Naive thymus-derived CD4-positive, alpha-beta T cell (primary cell): ENCODE measurements around the gene DOK1. TPM values are rescaled to one million over a fixed set of nuclear protein-coding genes. Genes with fewer than 3 reads are reported as not detected.
A peak's percentile ranks its signal among the peaks of the same experiment; 100 is the strongest.

Experiments used
- ATAC-seq: fragments of 150-1000 bp; cut with Tn5 transposase; 2 replicates; pipeline ENCODE4 v1.10.0; 2021; ENCODE audit warnings: mild to moderate bottlenecking, moderate library complexity
- CTCF ChIA-PET: fragments of 350-600 bp; sonication (Branson Sonifier 250); formaldehyde crosslinking; loops from one replicate; lab custom pipeline; 2021; ENCODE audit warnings: antibody characterized with exemption; lab: Charles Lee
- POLR2A ChIA-PET: fragments of 350-600 bp; sonication (Branson Sonifier 250); formaldehyde crosslinking; loops from one replicate; lab custom pipeline; 2021; ENCODE audit warnings: antibody characterized with exemption, inconsistent platforms; lab: Charles Lee
- DNase-seq, 9 donors: peaks; one replicate each; pipeline versions ENCODE4 v3.0.0 to v3.0.0-alpha.2; 2020 to 2022; ENCODE audit warnings: mixed read lengths in 1 of 9
- H3K27ac ChIP-seq: one replicate; pipeline ENCODE4 v1.7.0; 2013; ENCODE audit warnings: mild to moderate bottlenecking, low read depth, low read length, moderate library complexity
- H3K27me3 ChIP-seq, 2 donors: one replicate each; pipeline ENCODE4 v1.7.0; 2013; ENCODE audit warnings: low read length in 2 of 2, mild to moderate bottlenecking in 2 of 2, moderate library complexity in 2 of 2; ENCODE audit not compliant: control insufficient read depth in 2 of 2, insufficient read depth in 2 of 2
- H3K36me3 ChIP-seq, 3 experiments: 1 replicate in 2 of 3; 2 replicates in 1 of 3; pipeline ENCODE4 v1.7.0; 2013; ENCODE audit warnings: low read length in 3 of 3, mild to moderate bottlenecking in 3 of 3, moderate library complexity in 1 of 3; ENCODE audit not compliant: insufficient read depth in 3 of 3, control insufficient read depth in 2 of 3
- H3K4me1 ChIP-seq, 2 donors: one replicate each; pipeline ENCODE4 v1.7.0; 2013; ENCODE audit warnings: low read length in 2 of 2, mild to moderate bottlenecking in 2 of 2, moderate library complexity in 1 of 2; ENCODE audit not compliant: control insufficient read depth in 2 of 2, insufficient read depth in 2 of 2
- H3K4me3 ChIP-seq: 2 replicates; pipeline ENCODE4 v1.7.0; 2013; ENCODE audit warnings: mild to moderate bottlenecking, low read length
- H3K9me3 ChIP-seq, 3 experiments: 1 replicate in 2 of 3; 2 replicates in 1 of 3; pipeline ENCODE4 v1.7.0; 2013; ENCODE audit warnings: low read length in 3 of 3; ENCODE audit not compliant: control insufficient read depth in 2 of 3
- H3K27ac Mint-ChIP-seq, 9 donors: one replicate each; pipeline ENCODE4 v1.8.0; 2020 to 2022; ENCODE audit warnings: mixed read lengths in 9 of 9, mild to moderate bottlenecking in 8 of 9, moderate library complexity in 5 of 9, inconsistent platforms in 2 of 9
- H3K27me3 Mint-ChIP-seq, 5 donors: one replicate each; pipeline ENCODE4 v1.8.0; 2021 to 2022; ENCODE audit warnings: mixed read lengths in 5 of 5, mild to moderate bottlenecking in 1 of 5
- H3K36me3 Mint-ChIP-seq, 5 donors: one replicate each; pipeline ENCODE4 v1.8.0; 2020 to 2022; ENCODE audit warnings: mixed read lengths in 5 of 5, mild to moderate bottlenecking in 3 of 5, inconsistent platforms in 1 of 5
- H3K4me1 Mint-ChIP-seq, 7 donors: one replicate each; pipeline ENCODE4 v1.8.0; 2020 to 2022; ENCODE audit warnings: mixed read lengths in 7 of 7, mild to moderate bottlenecking in 3 of 7, inconsistent platforms in 1 of 7
- H3K4me3 Mint-ChIP-seq, 10 donors: one replicate each; pipeline ENCODE4 v1.8.0; 2020 to 2022; ENCODE audit warnings: mild to moderate bottlenecking in 10 of 10, mixed read lengths in 10 of 10, moderate library complexity in 6 of 10, inconsistent platforms in 2 of 10
- H3K9me3 Mint-ChIP-seq, 11 donors: one replicate each; pipeline ENCODE4 v1.8.0; 2020 to 2022; ENCODE audit warnings: mixed read lengths in 11 of 11, mild to moderate bottlenecking in 4 of 11, inconsistent platforms in 1 of 11, moderate library complexity in 1 of 11
- intact Hi-C, 2 donors: fragments of 100-400 bp; cut with micrococcal nuclease; formaldehyde crosslinking; loops; one replicate each; pipeline ENCODE4 v1.15.1; 2023
- polyA plus RNA-seq, 2 donors: library from polyadenylated mRNA; unstranded; fragments of 300-500 nt; fragmentation: Illumina TruSeq; gene quantifications; one replicate each; pipeline ENCODE4 v1.2.3, GENCODE V29; 2021
- total RNA-seq, 6 experiments: library from RNA in 5 of 6; stranded (reverse) in 5 of 6; gene quantifications; 1 replicate in 5 of 6; 2 replicates in 1 of 6; pipeline ENCODE4 v1.2.3 and lab custom pipeline; 2021 to 2026

DOK1 gene
- total and polyA plus RNA-seq, 7 experiments from 2014 or later = 7.0 to 39.5 (median 24.2) TPM

DNA sequence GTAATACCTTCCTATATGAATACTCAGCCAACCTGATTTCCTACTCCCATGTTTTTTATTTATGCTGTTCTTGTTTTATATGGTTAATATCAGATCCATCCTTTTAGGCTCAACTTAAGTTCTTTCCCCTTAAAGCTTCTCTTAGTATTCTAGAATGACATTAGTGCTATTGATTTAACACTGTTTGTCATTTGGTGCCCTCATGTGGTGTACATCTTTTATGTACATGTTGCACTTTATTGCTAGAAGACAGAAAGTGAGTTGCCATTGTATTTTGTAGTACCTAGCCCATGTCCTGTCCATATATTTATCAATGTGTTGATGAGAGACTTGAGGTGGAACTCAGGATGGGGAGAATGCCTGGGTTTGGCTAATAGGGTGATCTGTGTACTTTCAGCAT is 22.3 kb upstream of the DOK1 start:
- Mint-ChIP-seq H3K27ac (peak overlapping the region in 6 of 9 donors; percentile 15 to 60 (median 40)), H3K27me3 (peaks cover 0 to 2% (median 0%) of the 10 kb centered on the region in 5 donors), H3K9me3 (no peaks in the 10 kb centered on the region), H3K4me1 (peaks cover 28 to 40% (median 33%) of the 10 kb centered on the region in 7 donors), H3K36me3 (peaks cover 0 to 25% (median 14%) of the 10 kb centered on the region in 5 donors), H3K4me3 (peak overlapping the region; percentile 19 to 91 (median 52))
- Histone ChIP-seq H3K4me3 (no peak overlapping the region), H3K4me1 (peaks cover 11 to 25% of the 10 kb centered on the region in 2 donors), H3K27me3 (no peaks in the 10 kb centered on the region), H3K9me3 (no peaks in the 10 kb centered on the region), H3K27ac (no peak overlapping the region), H3K36me3 (peaks cover 0 to 36% (median 0%) of the 10 kb centered on the region in 3 experiments)
- intact Hi-C loops = loop anchor here (1.0 to 10.0 kb wide), 10 partner anchors 49 to 1300 kb away; partner anchors contain the start of genes CCT7 (in 1 of the 2), PRADC1 (in 1 of the 2), STAMBP (in 1 of the 2) and TTC31 (in 1 of the 2)
- CTCF ChIA-PET = interaction anchor here (0.6 to 2.9 kb wide), 17 partner anchors 12 to 708 kb away, joined by 3 to 22 read pairs (median 4); partner anchors contain the start of genes CCDC142, INO80B, MRPL53 and PCGF1
- POLR2A ChIA-PET = interaction anchor here (0.9 to 4.2 kb wide), 6 partner anchors 22 to 74 kb away, joined by 3 to 21 read pairs (median 4); partner anchors contain the start of genes CCDC142, LOXL3, PCGF1 and TTC31
- DNase-seq (peak in 5 of 9 donors; percentile 27 to 59 (median 47)), ATAC-seq (no peak)

DNA sequence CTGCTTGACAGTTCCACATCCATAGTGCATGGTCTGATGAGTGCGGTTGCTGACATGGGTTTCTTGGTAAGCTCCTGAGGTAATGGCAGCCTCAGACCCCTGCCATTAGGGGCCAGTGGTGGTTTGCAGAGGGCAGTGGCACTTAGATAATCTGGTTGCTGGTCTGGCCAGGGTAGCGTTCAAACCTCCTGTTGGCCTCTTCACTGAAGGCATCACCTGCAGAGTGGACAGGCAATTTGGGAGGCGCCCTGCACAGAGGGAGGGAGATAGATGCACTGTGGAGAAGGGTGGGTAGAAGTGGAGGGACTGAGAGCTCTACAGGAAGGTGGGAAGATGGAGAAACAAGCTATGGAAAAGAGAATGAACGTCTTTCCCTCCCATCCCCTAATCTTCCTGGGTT is 21.1 kb upstream of the DOK1 start:
- Mint-ChIP-seq H3K9me3 (no peaks in the 10 kb centered on the region), H3K27ac (no peak overlapping the region), H3K36me3 (peaks cover 0 to 14% (median 5%) of the 10 kb centered on the region in 5 donors), H3K4me3 (no peak overlapping the region), H3K27me3 (peaks cover 4 to 15% (median 10%) of the 10 kb centered on the region in 5 donors), H3K4me1 (peaks cover 21 to 29% (median 24%) of the 10 kb centered on the region in 7 donors)
- Histone ChIP-seq H3K9me3 (no peaks in the 10 kb centered on the region), H3K27me3 (no peaks in the 10 kb centered on the region), H3K27ac (no peak overlapping the region), H3K4me3 (no peak overlapping the region), H3K4me1 (peaks cover 11 to 20% of the 10 kb centered on the region in 2 donors), H3K36me3 (peaks cover 0 to 25% (median 0%) of the 10 kb centered on the region in 3 experiments)
- DNase-seq (no peak), ATAC-seq (no peak)
- intact Hi-C loops = loop anchor here (5.0 to 10.0 kb wide), 5 partner anchors 199 to 1301 kb away; partner anchors contain the start of genes CCT7 (in 1 of the 2), PRADC1 (in 1 of the 2) and STAMBP (in 1 of the 2)
- ChIA-PET CTCF (interaction anchor here (2.0 to 2.1 kb wide), 3 partner anchors 51 to 55 kb away, joined by 5 to 18 read pairs (median 10); partner anchors contain the start of genes CCDC142 and TTC31), POLR2A (interaction anchor here (0.8 to 1.1 kb wide), 3 partner anchors 20 to 51 kb away, joined by 3 to 4 read pairs (median 3); partner anchors contain the start of genes CCDC142, LOXL3 and TTC31)

DNA sequence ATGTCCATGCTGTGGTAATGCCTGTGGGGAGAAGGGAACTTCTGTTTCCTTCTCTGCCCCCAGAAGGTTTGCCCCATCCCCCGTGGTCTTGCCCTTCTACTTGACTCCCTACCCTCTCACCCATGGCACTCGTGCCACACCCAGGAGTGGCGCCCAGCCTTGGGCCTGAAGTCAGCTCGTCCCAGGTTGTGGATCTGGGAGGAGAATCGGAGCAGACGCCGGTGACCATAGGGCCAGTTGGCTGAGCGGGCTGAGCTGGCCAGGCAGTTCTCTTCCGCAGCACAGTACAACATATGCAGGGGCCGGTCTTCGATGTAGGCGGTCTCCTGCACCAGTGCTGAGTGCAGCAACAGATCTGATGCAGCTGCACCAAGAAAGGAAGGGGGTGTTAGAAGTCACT is 20.1 kb upstream of the DOK1 start:
- intact Hi-C loops = loop anchor here (5.0 to 10.0 kb wide), 5 partner anchors 200 to 1302 kb away; partner anchors contain the start of genes CCT7 (in 1 of the 2), PRADC1 (in 1 of the 2) and STAMBP (in 1 of the 2)
- DNase-seq = no peak
- CTCF ChIA-PET = no interaction called here

DNA sequence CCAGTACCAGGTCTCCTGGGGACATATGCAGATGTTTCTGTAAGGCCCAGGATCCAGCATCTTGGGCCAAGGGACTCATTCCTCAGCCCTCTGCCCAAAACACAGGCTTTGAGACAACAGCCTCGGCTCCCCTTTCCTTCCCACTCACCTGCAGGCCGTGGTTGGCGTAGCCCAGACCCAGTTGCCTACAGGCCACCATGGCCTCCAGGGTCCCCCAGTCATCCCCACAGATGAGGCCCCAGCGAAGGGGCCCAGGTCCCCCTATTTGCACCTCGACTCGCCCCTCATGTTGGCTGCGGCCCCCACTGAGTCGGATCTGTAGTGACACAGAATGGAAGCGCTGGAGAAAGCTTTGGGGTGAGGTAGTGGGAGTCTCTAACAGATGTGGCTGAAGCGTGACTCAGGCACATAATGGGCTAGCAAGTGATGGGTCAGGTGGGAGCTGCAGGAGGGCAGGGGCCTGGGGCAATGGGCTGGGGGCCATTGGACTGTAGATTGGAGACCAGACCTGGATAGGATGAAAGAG is 19.0 kb upstream of the DOK1 start:
- no peak for DNase-seq
- H3K36me3 Mint-ChIP-seq = peaks cover 0 to 9% (median 5%) of the 10 kb centered on the region in 5 donors
- H3K4me3 Mint-ChIP-seq = no peak overlapping the region
- no peak for ATAC-seq
- intact Hi-C loops = loop anchor here (10.0 kb wide), 3 partner anchors 201 to 711 kb away; partner anchors contain the start of gene STAMBP (in 1 of the 2)
- Histone ChIP-seq H3K9me3 (no peaks in the 10 kb centered on the region), H3K4me1 (peaks cover 11 to 14% of the 10 kb centered on the region in 2 donors), H3K36me3 (peaks cover 0 to 13% (median 0%) of the 10 kb centered on the region in 3 experiments), H3K4me3 (no peak overlapping the region), H3K27me3 (peaks cover 0 to 5% of the 10 kb centered on the region in 2 donors), H3K27ac (no peak overlapping the region)
- ChIA-PET POLR2A (no interaction called here), CTCF (interaction anchor here (1.1 kb wide), 1 partner anchor 8 kb away, joined by 6 read pairs; no protein-coding TSS in a partner anchor)
- peaks cover 11 to 25% (median 17%) of the 10 kb centered on the region in 5 donors for H3K27me3 Mint-ChIP-seq
- peaks cover 13 to 31% (median 19%) of the 10 kb centered on the region in 7 donors for H3K4me1 Mint-ChIP-seq
- no peak overlapping the region for H3K27ac Mint-ChIP-seq
- H3K9me3 Mint-ChIP-seq = no peaks in the 10 kb centered on the region

More for the DNA sequence above, 20.1 kb upstream of the DOK1 start:
- Histone ChIP-seq H3K4me3 (no peak overlapping the region), H3K27me3 (no peaks in the 10 kb centered on the region), H3K9me3 (no peaks in the 10 kb centered on the region), H3K27ac (no peak overlapping the region), H3K4me1 (peaks cover 11 to 15% of the 10 kb centered on the region in 2 donors), H3K36me3 (peaks cover 0 to 20% (median 0%) of the 10 kb centered on the region in 3 experiments)
- POLR2A ChIA-PET = interaction anchor here (1.0 to 1.1 kb wide), 2 partner anchors 27 to 76 kb away, joined by 3 read pairs; partner anchors contain the start of gene WBP1
- H3K4me3 Mint-ChIP-seq = no peak overlapping the region
- H3K36me3 Mint-ChIP-seq = peaks cover 0 to 9% (median 5%) of the 10 kb centered on the region in 5 donors
- H3K27me3 Mint-ChIP-seq = peaks cover 4 to 24% (median 14%) of the 10 kb centered on the region in 5 donors
- H3K9me3 Mint-ChIP-seq = no peaks in the 10 kb centered on the region
- no peak for ATAC-seq
- peaks cover 13 to 30% (median 20%) of the 10 kb centered on the region in 7 donors for H3K4me1 Mint-ChIP-seq
- H3K27ac Mint-ChIP-seq = no peak overlapping the region

DNA sequence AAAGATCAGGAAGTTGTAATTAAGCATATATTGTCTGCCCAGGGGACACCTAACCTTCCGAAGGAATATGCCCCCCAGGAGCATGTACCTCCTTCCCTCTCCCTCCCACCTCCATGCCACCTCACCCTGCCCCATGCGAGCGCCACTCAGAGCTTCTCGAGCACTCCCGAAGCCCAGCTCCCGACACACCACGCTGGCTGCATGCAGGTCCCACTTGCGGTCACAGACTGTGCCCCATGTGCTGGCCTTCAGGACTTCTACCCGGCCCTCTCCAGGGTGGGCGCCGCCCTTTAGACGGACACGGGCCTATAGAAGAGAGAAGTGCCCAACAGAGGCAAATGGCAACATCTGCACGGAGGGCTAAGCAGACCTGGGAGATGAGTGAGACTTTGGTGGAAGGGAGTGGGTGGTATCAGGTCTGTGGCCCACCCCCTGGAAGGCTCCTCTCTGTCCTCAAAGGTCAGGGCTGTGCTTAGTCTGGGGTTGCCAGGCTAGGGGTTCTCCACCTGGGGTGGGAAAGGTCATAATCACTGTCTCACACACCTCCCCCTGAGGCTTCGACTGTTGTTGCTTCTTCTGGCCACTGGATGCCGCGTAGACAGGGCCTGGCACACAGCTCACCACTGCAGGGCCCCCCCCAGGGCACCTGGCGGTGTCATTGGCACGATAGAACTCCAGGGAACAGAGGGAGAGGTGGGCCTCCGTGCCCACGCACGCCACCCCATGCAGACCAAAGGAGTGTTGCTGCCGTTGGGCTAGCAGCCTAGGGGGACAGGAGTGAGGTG is 18.2 kb upstream of the DOK1 start:
- H3K27ac Mint-ChIP-seq = peak overlapping the region in 1 of 9 donors; percentile 11
- POLR2A ChIA-PET = no interaction called here
- no peaks in the 10 kb centered on the region for H3K9me3 Mint-ChIP-seq
- H3K36me3 ChIP-seq = peaks cover 0 to 13% (median 0%) of the 10 kb centered on the region in 3 experiments
- H3K4me1 ChIP-seq = peaks cover 3 to 6% of the 10 kb centered on the region in 2 donors
- no peak for DNase-seq
- intact Hi-C loops = loop anchor here (10.0 kb wide), 3 partner anchors 202 to 712 kb away; partner anchors contain the start of gene STAMBP (in 1 of the 2)
- CTCF ChIA-PET = interaction anchor here (1.1 kb wide), 1 partner anchor 8 kb away, joined by 6 read pairs; no protein-coding TSS in a partner anchor
- no peak overlapping the region for H3K4me3 Mint-ChIP-seq
- H3K36me3 Mint-ChIP-seq = peaks cover 0 to 9% (median 5%) of the 10 kb centered on the region in 5 donors
- no peaks in the 10 kb centered on the region for H3K9me3 ChIP-seq
- no peak overlapping the region for H3K4me3 ChIP-seq
- H3K4me1 Mint-ChIP-seq = peaks cover 7 to 22% (median 11%) of the 10 kb centered on the region in 7 donors
- peaks cover 14 to 30% (median 17%) of the 10 kb centered on the region in 5 donors for H3K27me3 Mint-ChIP-seq
- no peak for ATAC-seq
- no peak overlapping the region for H3K27ac ChIP-seq
- peaks cover 3 to 5% of the 10 kb centered on the region in 2 donors for H3K27me3 ChIP-seq
